T1000 (cell line): Measurements from ENCODE around the gene CLUH.
"Not testable (repeated sequence)": the region's sequence is repeated elsewhere in the genome, so short reads cannot be mapped to it uniquely, and the experiment has no call there.

Experiments used
- DNase-seq: peaks from one replicate; lab custom pipeline; 2025; ENCODE audit warnings: mixed read lengths; lab: John Stamatoyannopoulos, UW

CLUH gene

DNA sequence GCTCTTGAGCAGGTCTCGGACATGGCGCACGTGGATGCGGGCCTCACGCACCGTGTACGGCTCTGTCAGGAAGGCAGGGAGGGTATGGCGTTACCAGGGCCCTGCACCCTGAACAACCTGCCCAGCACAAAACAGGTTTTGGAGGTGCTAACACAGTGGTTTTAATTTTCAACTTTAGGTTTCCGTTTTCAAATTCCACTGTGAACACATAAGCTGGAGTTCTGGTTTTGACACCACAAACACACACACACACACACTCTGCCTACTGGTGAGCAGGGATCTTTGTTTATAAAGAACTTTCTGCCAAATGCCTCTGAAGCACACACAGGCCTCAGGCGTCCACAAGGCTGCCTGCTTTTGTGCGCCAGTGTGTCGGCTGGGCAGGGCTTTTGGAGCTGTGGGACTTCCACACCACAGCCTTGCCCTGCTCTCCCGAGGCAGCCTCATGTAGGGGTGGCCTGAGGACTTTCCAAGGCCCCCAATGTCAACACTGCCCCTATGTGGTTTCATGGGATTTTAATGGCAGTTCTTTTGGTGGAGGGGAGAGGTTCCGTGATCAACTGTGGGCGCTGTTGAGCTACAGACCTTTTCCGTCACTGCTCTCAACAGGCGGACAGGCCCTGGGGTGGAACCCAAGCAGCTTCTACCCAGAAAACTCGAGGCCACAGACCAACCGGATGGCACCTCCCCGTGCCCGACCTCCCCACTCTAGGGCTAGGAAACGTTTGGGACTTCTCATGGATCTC is 9.4 kb downstream of the CLUH start:
- DNase-seq = no peak

DNA sequence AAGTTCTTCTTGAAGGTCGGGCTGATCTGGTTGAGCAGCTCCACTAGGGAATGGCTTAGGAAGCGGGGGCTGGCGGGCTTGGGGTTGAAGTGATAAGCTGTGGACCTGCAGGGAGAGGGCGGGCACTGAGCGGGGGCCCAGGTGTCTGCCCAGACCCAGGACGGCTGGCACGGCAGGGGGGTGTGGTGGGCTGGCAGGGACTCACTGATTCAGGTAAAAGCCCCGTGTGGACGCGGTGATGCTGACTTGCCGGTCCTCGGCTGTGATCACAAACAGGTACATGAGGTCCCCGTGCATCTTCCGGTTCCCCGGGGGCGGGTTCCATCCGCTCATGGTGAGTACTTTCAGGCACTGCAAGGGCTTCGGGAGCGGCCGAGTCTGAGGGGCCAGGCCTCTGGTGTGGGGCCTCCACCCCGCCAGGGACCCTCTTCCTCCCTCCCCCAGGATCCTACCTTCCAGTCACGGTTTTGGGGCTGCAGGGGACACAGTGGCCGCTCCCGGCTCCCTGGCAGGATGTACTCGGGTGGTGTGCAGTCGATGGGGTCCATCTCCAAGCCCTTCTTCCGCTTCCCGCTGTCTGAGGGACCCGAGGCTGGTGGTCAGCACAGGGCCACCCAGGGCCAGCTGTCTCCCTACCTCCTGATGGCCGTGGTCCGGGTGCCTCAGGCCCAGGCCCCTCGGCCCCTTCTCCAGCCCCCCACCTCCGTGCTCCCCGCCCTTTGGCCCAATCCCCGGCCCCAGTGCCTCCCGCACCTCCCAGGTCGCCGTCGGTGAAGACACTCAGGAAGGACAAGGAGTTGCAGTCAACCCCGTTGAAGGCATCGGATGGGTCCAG is 10.2 kb downstream of the CLUH start:
- DNase-seq = no peak

DNA sequence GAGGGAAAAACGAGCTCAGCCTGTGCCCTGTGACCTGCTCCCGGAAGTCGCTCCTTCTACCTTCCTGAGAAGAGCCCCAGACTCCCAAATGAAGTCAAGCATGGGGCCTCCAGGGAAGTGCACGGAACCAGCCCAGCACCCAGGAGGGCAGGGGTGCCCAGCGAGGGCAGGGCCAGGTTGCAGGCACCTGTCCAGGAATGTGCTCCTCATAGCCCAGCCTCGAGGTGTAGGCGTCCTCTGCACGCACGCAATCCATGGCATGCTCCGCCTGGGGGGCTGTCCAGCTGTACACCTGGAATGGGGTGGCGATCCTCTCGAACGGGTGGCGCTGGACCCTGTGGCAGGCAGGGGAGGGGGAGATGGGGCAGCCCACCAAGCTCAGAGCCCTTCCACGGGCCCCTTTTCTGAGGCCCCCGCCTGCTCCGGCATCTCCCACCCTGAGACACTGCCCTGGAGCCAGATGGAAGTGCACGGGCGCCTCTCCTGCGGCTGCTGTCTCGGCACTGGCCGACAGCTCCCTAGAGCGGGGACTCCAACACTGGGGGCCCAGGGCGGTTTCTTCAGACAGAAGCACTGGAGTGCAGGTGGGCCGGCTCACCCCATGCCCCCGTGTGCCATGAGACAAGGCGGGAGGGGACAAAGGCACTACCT is 10.9 kb downstream of the CLUH start:
- DNase-seq = no peak

DNA sequence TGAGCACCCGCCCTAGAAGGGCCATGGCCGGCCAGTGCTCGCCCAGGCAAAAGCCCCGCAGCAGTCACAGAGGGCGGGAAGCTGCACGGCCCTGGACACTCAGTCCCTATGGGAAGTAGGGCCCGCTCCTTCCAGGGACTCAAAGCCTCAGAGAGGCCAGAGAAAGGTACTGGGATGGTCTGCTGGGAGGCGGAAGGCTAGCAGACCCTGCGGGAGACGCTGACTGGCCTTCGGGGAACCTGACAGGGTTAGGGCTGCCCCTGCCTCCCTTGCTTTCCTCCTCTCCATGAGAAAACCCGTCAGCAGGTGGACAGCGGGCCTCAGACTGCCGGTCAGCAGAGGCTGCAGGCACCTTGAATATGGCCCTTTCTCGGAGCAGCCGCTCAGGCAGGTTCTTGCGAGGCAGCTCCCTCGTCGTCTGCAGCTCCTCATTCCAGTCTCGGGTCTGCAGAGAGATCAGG is 11.5 kb downstream of the CLUH start:
- DNase-seq = no peak

DNA sequence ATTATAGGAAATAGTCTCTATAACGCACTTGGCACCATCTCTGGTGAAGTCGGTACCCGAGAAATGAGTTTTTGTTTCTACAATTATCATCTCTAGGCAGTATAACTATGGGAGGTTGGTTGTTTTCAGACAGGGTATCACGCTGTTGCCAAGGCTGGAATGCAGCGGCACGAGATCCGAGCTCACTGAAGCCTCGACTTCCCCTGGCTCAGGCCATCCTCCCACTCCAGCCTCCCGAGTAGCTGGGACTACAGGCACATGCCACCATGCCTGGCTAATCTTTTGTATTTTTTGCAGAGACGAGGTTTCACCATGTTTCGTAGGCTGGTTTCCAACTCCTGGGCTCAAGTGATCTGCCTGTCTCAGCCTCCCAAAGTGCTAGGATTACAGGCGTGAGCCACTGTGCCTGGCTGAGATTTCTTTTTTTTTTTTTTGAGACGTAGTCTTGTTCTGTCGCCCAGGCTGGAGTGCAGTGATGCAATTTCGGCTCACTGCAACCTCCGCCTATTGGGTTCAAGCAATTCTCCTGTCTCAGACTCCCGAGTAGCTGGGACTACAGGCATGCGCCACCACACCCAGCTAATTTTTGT is 12.3 kb downstream of the CLUH start:
- DNase-seq = not testable (repeated sequence)

DNA sequence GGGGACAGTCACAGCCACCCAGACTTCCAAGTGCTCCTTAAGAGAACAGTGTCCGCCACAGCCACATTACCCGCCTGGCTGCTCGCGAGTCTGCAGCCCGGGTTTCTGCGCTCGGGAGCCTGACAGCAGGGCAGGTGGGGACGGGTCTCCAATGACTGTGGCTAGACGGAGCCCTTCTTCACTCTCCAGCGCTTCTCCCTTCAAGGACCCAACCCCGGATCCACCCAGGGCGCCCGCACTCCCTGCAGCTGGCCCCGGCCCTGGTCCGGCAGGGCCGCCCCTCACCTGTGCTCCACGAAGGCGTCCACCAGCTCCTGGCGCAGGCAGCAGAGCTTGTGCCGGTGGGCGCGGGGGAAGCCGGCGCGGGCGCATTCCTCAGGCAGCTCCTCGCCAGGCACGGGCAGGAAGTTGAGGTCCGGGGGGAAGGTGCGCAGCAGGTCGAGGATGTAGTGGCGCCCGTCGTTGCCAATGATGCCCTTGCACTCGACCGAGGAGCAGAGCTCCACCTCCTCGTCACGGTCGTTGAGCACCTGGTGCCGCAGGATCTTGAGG is 13.9 kb downstream of the CLUH start:
- DNase-seq = no peak

DNA sequence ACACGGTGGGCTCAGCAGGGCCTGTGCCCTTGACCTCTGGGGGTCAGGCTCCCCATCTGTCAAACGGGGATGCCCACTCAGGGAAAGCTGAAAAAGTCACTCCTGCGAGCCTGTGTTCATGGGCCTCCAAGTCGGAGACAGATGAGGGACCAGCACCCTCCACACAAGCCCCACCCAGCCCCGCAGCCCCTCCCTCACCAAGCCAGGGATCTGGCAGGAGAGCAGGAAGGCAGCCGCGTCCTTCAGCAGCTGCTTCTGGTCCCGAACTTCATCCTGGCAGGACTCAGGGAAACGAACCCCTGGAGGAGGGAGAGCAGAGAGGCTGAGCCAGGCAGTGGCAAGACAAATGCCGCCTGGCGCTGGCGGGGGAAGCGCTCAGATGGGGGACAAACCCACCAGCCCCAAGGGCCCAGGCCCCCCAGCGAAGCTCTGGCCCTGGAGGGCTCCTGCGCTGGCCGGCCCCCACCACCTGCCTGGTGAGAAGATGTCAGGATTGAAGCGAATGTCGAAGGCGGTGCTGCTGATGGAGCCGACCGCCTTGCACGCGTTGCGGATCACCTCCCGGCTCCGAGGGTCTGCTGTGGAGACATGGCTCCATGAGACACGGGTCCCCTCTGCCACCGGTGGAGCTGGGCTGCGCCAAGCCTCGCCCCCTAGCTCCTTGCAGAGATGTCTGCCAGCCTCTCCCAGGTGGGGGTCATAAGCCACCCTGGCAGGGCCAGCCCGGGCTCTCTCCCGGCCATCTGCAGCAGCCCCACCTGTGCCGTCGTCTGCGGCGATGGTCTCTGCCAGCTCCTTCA is 15.4 kb downstream of the CLUH start:
- no peak for DNase-seq

DNA sequence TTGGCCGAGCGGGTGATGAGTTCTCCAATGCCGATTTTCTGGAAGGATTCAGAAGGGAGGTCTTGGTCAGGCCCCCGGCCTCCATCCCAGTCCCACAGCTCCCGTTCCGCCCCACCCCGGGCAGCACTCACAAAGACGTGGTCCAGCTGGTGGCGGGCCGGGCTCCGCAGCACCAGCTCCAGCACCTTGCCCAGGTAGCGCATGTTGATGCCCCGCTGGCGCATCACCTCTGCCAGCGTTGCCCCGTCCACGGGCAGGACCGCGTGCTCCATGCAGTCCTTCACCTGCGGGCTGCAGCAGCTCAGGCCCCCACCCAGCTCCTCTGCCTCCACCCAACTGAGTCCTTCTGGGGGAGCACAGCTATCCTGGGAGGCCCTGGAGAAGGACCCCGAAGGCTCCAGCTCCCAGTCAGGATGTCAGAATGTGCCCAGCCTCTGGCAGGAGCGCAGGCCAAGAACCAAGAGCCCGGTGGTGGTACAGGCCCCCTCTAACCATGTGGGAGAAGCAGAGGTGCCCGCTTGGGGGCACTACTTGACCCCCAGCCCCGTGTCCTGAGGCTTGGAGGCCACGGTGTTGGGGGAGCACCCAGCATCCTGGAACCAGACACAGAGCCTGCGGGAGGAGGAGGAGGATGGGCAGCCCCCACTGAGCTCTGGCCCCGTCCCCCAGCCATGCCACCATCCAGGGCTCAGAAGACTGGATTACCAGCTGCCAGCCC is 16.2 kb downstream of the CLUH start:
- no peak for DNase-seq

DNA sequence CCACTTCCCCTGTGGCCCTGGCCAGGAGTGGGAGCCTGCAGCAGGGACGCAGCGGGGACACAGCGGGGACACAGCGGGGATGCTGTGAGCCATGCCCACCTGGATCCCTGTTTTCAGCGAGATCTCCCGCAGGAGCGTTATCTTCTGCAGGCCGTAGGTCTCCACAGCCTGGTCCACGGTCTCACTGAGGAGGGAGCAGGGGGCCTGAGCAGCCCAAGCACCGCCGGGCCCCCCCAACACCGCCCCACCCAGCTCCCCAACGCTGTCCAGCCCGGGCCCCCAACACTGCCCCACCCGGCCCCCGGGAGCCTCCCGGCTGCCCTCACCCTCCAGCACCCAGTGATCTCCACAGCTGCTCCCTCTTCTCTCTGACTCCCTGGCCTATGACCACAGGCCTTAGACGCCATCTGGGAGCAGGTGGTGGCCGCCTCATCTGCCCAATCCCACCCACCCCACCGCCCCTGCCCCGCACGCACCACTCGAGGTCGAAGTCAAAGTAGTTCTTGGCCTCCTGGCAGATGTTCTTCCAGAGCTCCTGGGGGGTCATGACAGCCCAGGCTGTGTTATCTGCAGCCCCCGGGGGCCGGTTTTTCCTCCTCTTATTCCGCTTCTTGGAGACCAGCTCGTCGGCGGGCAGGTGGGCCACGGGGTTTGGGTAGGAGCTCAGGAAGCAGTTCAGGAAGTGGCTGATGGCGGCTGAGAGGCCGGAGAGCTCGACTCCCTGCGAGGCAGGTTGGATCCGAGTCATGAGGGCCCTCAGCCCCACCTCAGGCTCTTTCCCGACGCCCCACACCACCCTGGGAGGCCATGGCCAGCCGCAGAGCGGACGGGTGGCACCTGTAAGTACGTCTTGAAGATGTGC is 17.0 kb downstream of the CLUH start:
- DNase-seq = no peak

DNA sequence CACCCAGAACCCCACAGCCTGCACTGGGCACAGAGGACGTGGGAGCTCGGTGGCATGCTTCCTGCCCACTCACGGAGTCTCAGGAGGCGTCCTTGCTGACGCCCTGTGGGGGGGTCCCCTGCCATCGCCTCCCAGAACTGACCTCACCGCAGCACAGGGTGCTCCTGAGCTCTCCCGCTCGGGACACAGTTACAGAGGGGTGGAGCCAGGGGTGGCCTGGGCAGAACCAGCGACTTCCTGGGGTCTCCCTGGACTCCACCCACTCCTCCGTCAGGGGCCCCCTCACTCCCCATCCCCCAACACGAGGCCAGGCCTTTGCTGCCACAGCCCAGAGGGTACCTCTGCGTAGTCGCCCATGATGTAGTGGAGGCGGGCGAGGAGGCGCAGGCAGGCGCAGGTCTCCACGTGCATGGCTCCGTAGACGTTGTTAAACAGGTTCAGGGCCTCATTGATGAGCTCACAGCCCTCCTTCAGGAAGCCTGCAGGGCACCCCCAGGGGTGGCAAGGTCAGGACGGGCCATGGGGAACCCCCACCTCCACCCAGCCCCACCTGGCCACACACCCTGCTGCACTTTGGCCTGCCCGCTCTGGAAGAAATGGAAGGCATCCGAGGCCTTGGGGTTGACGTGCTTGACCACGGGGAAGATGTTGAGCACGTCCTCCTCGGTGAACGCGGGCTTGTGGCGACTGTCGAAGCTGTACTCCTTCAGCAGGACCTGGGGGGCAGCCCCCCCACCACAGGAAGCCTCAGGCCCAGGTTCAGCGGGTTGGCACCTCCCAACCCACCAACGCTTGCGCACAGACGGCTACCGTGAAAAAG is 17.8 kb downstream of the CLUH start:
- no peak for DNase-seq

DNA sequence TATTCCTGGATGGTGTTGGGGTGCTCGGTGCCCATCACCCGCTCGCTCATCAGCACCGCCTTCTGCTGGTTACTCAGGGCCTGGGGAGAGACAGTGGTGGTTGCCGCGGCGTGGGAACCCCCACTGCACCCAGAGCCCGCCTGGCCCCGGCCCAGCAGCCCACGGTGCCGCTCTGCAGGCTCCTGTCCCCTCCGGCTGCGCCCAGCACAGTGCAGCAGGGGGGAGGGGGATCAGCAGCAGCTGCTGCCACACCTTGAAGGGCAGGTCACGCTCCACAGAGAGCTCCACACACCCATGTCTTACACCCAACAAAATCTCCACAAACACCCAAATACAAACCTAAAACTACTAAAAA is 18.8 kb downstream of the CLUH start:
- DNase-seq = no peak

DNA sequence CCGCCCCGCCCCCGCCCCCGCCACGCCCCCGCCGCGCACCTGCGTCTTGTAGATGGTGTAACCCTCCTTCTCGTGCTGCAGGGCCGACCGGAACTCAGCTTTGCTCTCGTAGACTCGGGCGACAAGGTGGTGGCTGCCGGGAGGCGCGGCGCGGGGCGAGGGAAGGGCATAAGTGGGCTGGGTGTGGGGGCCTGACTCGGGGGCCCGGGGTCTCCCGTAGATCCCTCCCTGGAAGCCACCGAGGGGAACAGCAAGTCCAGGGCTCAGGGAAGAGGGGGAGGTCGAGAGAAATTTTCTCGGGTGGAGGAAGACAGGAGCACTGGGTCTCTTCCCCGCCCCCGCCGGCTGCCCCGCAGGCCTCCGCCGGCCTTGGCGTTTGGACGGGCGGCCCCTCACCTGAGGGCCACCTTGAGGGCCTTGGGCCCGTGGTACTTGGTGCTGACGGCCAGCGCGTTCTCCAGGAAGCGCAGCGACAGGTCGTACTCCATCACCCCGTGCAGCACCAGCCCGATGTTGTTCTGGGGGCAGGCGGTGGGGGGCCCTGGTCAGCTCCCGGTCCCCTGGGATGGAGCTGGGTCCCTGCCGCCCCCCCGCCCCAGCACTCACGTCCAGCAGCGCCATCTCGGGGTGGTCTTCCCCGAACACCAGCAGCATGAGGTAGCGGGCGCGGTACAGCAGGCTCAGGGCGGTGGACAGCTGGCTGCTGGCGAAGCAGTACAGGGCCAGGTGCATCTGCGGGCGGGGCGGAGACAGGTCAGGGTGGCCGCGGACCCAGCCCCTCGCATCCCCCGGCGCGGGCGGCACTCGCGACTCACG is 19.4 kb downstream of the CLUH start:
- no peak for DNase-seq

DNA sequence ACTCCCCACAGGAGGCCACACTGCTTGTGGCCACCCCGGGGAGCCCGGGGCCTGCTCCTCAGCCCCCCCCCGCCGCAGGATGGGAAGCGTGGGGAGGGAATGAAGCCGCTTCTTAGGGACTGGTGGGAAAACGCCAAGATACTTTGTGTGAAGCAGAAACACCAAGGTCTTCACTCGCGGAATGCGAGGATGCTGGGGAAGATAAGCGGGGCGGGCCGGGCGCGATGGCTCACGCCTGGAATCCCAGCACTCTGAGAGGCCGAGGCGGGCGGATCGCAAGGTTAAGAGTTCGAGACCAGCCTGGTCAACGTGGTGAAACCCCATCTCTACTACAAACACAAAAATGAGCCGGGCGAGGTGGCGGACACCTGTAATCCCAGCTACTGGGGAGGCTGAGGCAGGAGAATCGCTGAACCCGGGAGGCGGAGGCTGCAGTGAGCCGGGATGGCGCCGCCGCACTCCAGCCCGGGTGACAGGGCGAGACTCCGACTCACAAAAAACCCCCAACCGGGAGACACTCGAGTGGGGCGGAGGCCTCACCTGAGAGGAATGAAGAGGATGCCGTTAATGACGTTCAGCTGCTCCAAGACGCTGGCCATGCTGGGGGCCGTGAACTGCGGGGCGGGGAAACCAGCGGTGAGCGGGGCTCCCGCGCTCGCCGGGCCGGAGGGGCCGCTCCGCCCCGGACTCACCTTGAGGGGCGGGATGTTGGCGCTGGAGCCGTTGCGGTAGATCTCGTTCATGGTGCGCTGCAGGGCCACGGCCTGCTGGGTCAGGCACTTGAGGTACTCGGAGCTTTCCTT is 20.3 kb downstream of the CLUH start:
- no peak for DNase-seq

DNA sequence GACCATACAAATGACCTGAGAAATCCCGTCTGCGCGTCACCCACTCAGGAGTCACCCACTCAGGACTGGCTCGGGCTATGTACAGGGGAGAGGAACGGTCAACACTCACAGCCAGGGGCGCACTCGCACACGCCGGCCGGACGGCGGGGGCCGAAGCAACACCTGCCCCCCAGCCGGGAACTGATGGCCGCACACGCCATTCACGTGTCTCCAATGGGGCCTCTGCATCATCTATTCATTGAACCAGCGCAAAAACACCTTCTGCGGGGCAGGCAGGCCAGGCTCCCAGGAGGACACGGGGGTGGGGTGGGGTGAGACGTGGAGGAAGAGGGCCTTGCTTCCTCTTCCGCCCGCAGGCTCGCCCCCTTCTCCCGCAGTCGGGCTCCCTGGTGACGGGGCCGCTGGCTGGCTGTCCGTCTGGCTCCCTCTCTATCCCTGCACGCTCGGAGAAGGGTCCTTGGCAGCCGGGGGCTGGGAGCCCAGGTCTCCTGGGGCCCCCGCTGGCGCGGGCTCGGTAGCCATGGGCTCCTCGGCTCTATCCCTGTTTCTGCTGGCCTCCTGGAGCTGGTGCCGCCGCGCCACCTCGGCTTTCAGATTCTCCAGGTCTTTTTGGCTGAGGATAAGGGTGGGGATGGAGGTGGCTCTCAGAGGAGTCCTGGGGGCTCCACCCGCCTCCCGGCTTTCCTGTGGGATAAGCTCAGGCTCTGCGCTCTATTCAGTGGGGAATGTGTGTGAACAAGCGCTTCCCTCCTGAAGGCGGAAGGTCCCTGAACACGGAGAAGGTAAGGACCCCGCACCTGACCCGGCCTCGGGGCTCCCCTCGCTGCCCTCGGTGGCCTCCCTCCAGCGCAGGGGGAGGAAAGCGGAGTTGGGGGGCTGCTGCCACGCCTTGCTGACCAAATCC is 21.1 kb downstream of the CLUH start:
- DNase-seq = no peak

DNA sequence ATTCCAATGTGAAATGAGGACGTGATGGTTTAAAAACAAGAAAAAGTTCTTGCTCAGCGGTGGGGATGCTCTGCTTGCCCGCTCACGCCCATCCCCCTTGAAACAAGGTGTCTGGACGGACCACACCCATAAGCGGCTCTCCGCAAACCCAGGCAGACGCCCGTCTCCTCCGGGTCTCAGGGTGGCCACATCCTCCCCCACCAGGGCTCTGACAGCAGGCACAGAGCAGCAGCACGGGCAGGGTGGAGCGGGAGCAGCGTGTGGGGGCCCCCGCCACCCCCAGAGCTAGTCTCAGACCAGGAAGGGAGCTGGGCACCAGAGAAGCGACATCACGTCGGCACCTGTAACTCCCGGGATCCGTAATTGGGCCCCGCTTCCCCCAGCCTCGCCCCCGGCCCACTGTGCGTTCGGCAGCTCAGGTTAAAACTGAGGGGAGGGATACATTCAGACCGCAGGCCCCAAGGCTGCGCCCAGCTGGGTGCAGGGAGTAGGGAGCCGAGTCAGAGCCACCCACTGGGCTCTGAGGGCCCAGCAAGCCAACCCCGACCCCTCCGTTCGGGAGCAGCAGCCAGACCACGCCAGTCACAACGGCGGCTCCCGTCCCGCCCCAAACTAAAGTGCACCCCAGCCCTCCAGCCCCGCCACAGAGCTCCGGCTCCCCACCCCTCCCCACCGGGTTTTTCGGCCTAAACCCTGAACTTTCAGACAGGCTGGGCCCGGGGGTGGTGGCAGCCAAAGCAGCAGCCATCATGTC is 22.0 kb downstream of the CLUH start:
- DNase-seq = no peak
